Forelimb muscle (tissue), 1 donor: ENCODE data around the gene LRRC14B. TPM values are rescaled to one million over a fixed set of nuclear protein-coding genes. Genes with fewer than 3 reads are reported as not detected.
"Not testable (repeated sequence)": the region's sequence is repeated elsewhere in the genome, so short reads cannot be mapped to it uniquely, and the experiment has no call there.

Experiments
- DNase-seq: peaks from one replicate; pipeline ENCODE4 v3.0.0-alpha.2; 2013; ENCODE audit warnings: low read depth
- polyA plus RNA-seq: library from polyadenylated mRNA; unstranded; fragments of 120-200 nt; gene quantifications from one replicate; pipeline ENCODE4 v1.2.1, GENCODE V29; 2013; ENCODE audit not compliant: insufficient read length

The LRRC14B gene
- polyA plus RNA-seq, 1 donor = 31.4 TPM

- DNase-seq = no peak
These were observed 31.2 kb upstream of the LRRC14B start for GRCh38 chr5:160173-160510.

- DNase-seq = no peak
These were observed 30.1 kb upstream of the LRRC14B start for GRCh38 chr5:160921-161802.

- no peak for DNase-seq
These were observed 29.5 kb upstream of the LRRC14B start for GRCh38 chr5:161803-162110.

GRCh38 chr5:162190-162564, 29.1 kb upstream of the LRRC14B start:
- DNase-seq = no peak

- DNase-seq = no peak
These were observed 28.5 kb upstream of the LRRC14B start for GRCh38 chr5:162565-163337.

- DNase-seq = no peak
These were observed 28.0 kb upstream of the LRRC14B start for GRCh38 chr5:163338-163620.

- no peak for DNase-seq
These were observed 27.5 kb upstream of the LRRC14B start for GRCh38 chr5:163841-164240.

- no peak for DNase-seq
These were observed 27.1 kb upstream of the LRRC14B start for GRCh38 chr5:164244-164643.

GRCh38 chr5:164783-165182, 26.5 kb upstream of the LRRC14B start:
- DNase-seq = not testable (repeated sequence)

- no peak for DNase-seq
These were observed 24.6 kb upstream of the LRRC14B start for GRCh38 chr5:166441-167372.

- no peak for DNase-seq
These were observed 23.8 kb upstream of the LRRC14B start for GRCh38 chr5:167511-167910.

- DNase-seq = no peak
These were observed 23.2 kb upstream of the LRRC14B start for GRCh38 chr5:167982-168660.

GRCh38 chr5:169071-169727, 22.1 kb upstream of the LRRC14B start:
- no peak for DNase-seq

GRCh38 chr5:169728-170094, 21.6 kb upstream of the LRRC14B start:
- no peak for DNase-seq

GRCh38 chr5:170971-171800, 20.1 kb upstream of the LRRC14B start:
- DNase-seq = no peak

GRCh38 chr5:171801-172331, 19.4 kb upstream of the LRRC14B start:
- no peak for DNase-seq

GRCh38 chr5:172421-172820, 18.9 kb upstream of the LRRC14B start:
- DNase-seq = no peak

GRCh38 chr5:172841-173251, 18.4 kb upstream of the LRRC14B start:
- DNase-seq = no peak

- DNase-seq = no peak
These were observed 17.7 kb upstream of the LRRC14B start for GRCh38 chr5:173392-174290.
